Measurements from ENCODE around the gene TMEM214. TPM values are rescaled to one million over a fixed set of nuclear protein-coding genes. Genes with fewer than 3 reads are reported as not detected.
A peak's percentile ranks its signal among the peaks of the same experiment; 100 is the strongest.

TMEM214 gene
- polyA plus RNA-seq, 1 donor from 2014 or later: 10.3 TPM

- H3K9ac ChIP-seq (ENCODE audit: low read length): peak overlapping the region; percentile 97
- no peaks in the 10 kb centered on the region for H4K20me1 ChIP-seq (ENCODE audit: insufficient read depth)
- TF ChIP-seq MXI1 (conservative IDR thresholded peaks at IDR 0.05; ENCODE audit: poor library complexity, severe bottlenecking) (no peak), RAD21 (conservative IDR thresholded peaks at IDR 0.05) (no peak), CTCF (IDR thresholded peaks at IDR 0.05; ENCODE audit: poor library complexity, severe bottlenecking) (no peak), TAF1 (IDR thresholded peaks at IDR 0.05; ENCODE audit: low read depth) (no peak), POLR2AphosphoS5 (IDR thresholded peaks at IDR 0.05) (no peak), EZH2 (IDR thresholded peaks at IDR 0.05; ENCODE audit: borderline replicate concordance, insufficient read depth, low read length, poor library complexity, severe bottlenecking) (no peak), EP300 (conservative IDR thresholded peaks at IDR 0.05; ENCODE audit: poor library complexity, severe bottlenecking) (no peak), SMC3 (conservative IDR thresholded peaks at IDR 0.05; ENCODE audit: poor library complexity) (no peak)
- TF ChIP-seq, protein P1, sequence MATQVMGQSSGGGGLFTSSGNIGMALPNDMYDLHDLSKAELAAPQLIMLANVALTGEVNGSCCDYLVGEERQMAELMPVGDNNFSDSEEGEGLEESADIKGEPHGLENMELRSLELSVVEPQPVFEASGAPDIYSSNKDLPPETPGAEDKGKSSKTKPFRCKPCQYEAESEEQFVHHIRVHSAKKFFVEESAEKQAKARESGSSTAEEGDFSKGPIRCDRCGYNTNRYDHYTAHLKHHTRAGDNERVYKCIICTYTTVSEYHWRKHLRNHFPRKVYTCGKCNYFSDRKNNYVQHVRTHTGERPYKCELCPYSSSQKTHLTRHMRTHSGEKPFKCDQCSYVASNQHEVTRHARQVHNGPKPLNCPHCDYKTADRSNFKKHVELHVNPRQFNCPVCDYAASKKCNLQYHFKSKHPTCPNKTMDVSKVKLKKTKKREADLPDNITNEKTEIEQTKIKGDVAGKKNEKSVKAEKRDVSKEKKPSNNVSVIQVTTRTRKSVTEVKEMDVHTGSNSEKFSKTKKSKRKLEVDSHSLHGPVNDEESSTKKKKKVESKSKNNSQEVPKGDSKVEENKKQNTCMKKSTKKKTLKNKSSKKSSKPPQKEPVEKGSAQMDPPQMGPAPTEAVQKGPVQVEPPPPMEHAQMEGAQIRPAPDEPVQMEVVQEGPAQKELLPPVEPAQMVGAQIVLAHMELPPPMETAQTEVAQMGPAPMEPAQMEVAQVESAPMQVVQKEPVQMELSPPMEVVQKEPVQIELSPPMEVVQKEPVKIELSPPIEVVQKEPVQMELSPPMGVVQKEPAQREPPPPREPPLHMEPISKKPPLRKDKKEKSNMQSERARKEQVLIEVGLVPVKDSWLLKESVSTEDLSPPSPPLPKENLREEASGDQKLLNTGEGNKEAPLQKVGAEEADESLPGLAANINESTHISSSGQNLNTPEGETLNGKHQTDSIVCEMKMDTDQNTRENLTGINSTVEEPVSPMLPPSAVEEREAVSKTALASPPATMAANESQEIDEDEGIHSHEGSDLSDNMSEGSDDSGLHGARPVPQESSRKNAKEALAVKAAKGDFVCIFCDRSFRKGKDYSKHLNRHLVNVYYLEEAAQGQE (IDR thresholded peaks at IDR 0.05; ENCODE audit: borderline replicate concordance): no peak
- peak overlapping the region; percentile 87 for H3K27ac ChIP-seq (ENCODE audit: low read length)
- H3F3A ChIP-seq (ENCODE audit: insufficient read depth, low read length, poor library complexity, severe bottlenecking): no peaks in the 10 kb centered on the region
- H3K9me3 ChIP-seq (ENCODE audit: low read length): no peaks in the 10 kb centered on the region
- peaks cover 23% of the 10 kb centered on the region for H3K79me2 ChIP-seq (replicated peaks; ENCODE audit: insufficient read depth, low read length)
- H3K27me3 ChIP-seq (ENCODE audit: insufficient read depth, low read depth, low read length): no peaks in the 10 kb centered on the region
- no peak overlapping the region for H2AFZ ChIP-seq (ENCODE audit: low read depth, low read length)
- no peaks in the 10 kb centered on the region for H3K9me2 ChIP-seq (ENCODE audit: insufficient read depth, low read length)
- H3K4me3 ChIP-seq (ENCODE audit: low read length): peak overlapping the region; percentile 80
- H3K36me3 ChIP-seq (ENCODE audit: insufficient read depth, low read length): no peaks in the 10 kb centered on the region
- no peak overlapping the region for H3K4me2 ChIP-seq (ENCODE audit: low read length)
These were observed 40.2 kb downstream of the TMEM214 start for GRCh38 chr2:27072920-27073319.

DNA sequence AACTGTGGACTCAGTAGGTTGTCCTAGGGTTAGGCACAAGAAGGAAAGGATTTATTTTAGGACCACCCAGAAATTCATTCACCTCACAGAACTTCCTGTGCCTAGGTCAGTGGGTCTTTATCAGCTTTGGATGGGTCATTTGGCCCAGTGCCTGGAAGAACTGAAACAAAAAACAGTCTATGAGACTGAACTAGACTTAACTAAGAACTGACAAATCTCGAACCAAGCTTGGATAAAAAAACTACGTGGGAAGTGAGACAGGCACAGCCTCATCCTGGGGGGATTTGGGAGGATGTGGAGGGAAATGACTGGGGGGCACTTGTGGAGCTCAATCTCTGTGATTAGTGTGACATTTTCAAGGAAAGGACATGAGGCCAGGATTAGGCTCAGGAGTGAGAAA, 41.0 kb downstream of the TMEM214 start:
- Histone ChIP-seq H3K9me2 (ENCODE audit: insufficient read depth, low read length) (no peaks in the 10 kb centered on the region), H3K9ac (ENCODE audit: low read length) (no peak overlapping the region), H3K9me3 (ENCODE audit: low read length) (no peaks in the 10 kb centered on the region), H3F3A (ENCODE audit: insufficient read depth, low read length, poor library complexity, severe bottlenecking) (no peaks in the 10 kb centered on the region), H3K36me3 (ENCODE audit: insufficient read depth, low read length) (no peaks in the 10 kb centered on the region), H4K20me1 (ENCODE audit: insufficient read depth) (no peaks in the 10 kb centered on the region), H3K4me2 (ENCODE audit: low read length) (no peak overlapping the region), H3K27me3 (ENCODE audit: insufficient read depth, low read depth, low read length) (no peaks in the 10 kb centered on the region), H3K4me3 (ENCODE audit: low read length) (no peak overlapping the region), H3K27ac (ENCODE audit: low read length) (no peak overlapping the region), H2AFZ (ENCODE audit: low read depth, low read length) (no peak overlapping the region), H3K79me2 (replicated peaks; ENCODE audit: insufficient read depth, low read length) (peaks cover 23% of the 10 kb centered on the region)
- TF ChIP-seq MXI1 (conservative IDR thresholded peaks at IDR 0.05; ENCODE audit: poor library complexity, severe bottlenecking) (no peak), RAD21 (conservative IDR thresholded peaks at IDR 0.05) (no peak), SMC3 (conservative IDR thresholded peaks at IDR 0.05; ENCODE audit: poor library complexity) (no peak), TAF1 (IDR thresholded peaks at IDR 0.05; ENCODE audit: low read depth) (no peak), POLR2AphosphoS5 (IDR thresholded peaks at IDR 0.05) (no peak)
